ENCODE results near the gene SHISA7. TPM values are rescaled to one million over a fixed set of nuclear protein-coding genes. Genes with fewer than 3 reads are reported as not detected.
A peak's percentile ranks its signal among the peaks of the same experiment; 100 is the strongest.

The SHISA7 gene
- total and polyA plus RNA-seq, 4 donors, result 4.0 to 35.6 (median 17.1) TPM

DNA sequence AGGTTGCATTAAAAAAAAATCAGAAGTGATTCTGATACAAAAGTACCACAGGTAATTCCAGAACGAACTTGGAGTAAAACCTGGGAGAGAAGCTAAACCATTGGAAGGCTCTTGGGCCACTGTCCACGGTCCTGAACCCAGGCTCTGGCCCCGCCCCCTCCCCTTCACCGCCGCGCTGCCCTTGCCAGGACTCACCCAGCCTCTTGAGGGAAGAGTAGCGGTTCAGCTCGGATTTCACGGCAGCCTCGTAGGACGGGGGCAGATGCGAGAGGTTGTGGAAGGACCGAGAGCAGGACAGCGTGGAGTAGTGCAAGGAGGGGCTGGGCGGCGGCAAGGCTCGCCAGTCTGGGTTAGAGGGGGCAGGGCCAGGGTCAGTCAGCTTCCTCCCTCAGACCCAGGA lies 5.7 kb downstream of the SHISA7 start:
- Histone ChIP-seq H3K27me3 (ENCODE audit: control insufficient read depth, insufficient read depth, low read length) (peaks cover 22% of the 10 kb centered on the region), H3K4me1 (ENCODE audit: control insufficient read depth, insufficient read depth, low read length) (peaks cover 25% of the 10 kb centered on the region), H3K4me3 (ENCODE audit: low read depth, low read length) (no peak overlapping the region), H3K36me3 (ENCODE audit: control insufficient read depth, insufficient read depth, low read length) (peaks cover 72% of the 10 kb centered on the region), H3K27ac (ENCODE audit: low read depth, low read length) (no peak overlapping the region), H3K9me3 (ENCODE audit: control insufficient read depth, insufficient read depth, low read length) (no peaks in the 10 kb centered on the region)
- DNase-seq (ENCODE audit: low read depth in 4 of 6, low spot score in 6 of 6), result peak in 1 of 6 donors; percentile 60
- 26% methylated on average over 13 of the region's 17 CpGs for WGBS (ENCODE audit: insufficient coverage)

- peaks cover 22% of the 10 kb centered on the region for H3K4me1 ChIP-seq (ENCODE audit: control insufficient read depth, insufficient read depth, low read length)
- peaks cover 20% of the 10 kb centered on the region for H3K27me3 ChIP-seq (ENCODE audit: control insufficient read depth, insufficient read depth, low read length)
- H3K4me3 ChIP-seq (ENCODE audit: low read depth, low read length), result no peak overlapping the region
- DNase-seq (ENCODE audit: low read depth in 4 of 6, low spot score in 6 of 6), result no peak
- no peaks in the 10 kb centered on the region for H3K9me3 ChIP-seq (ENCODE audit: control insufficient read depth, insufficient read depth, low read length)
- peaks cover 75% of the 10 kb centered on the region for H3K36me3 ChIP-seq (ENCODE audit: control insufficient read depth, insufficient read depth, low read length)
- WGBS (ENCODE audit: insufficient coverage), result 52% methylated on average over 8 of the region's 8 CpGs
- no peak overlapping the region for H3K27ac ChIP-seq (ENCODE audit: low read depth, low read length)
Observed at GRCh38 chr19:55436847-55437246, 6.3 kb downstream of the SHISA7 start.

DNA sequence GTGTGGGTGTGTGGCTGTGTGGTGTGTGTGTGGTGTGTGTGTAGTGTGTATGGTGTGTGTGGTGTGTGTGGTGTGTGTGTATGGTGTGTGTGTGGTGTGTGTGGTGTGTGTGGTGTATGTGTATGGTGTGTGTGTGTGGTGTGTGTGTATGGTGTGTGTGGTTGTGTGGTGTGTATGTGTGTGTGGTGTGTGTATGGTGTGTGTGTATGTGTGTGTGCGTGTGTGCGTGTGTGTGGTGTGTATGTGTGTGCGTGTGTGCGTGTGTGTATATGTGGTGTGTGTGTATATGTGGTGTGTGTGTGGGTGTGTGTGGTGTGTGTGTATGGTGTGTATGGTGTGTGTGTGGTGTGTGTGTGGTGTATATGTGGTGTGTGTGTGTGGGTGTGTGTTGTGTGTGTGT lies 8.1 kb downstream of the SHISA7 start:
- peaks cover 5% of the 10 kb centered on the region for H3K4me1 ChIP-seq (ENCODE audit: control insufficient read depth, insufficient read depth, low read length)
- H3K4me3 ChIP-seq (ENCODE audit: low read depth, low read length), result no peak overlapping the region
- H3K27ac ChIP-seq (ENCODE audit: low read depth, low read length), result no peak overlapping the region
- WGBS (ENCODE audit: insufficient coverage), result 100% methylated on average over 4 of the region's 4 CpGs
- peaks cover 3% of the 10 kb centered on the region for H3K27me3 ChIP-seq (ENCODE audit: control insufficient read depth, insufficient read depth, low read length)
- H3K36me3 ChIP-seq (ENCODE audit: control insufficient read depth, insufficient read depth, low read length), result peaks cover 71% of the 10 kb centered on the region
- no peaks in the 10 kb centered on the region for H3K9me3 ChIP-seq (ENCODE audit: control insufficient read depth, insufficient read depth, low read length)
- DNase-seq (ENCODE audit: low read depth in 4 of 6, low spot score in 6 of 6), result no peak

DNA sequence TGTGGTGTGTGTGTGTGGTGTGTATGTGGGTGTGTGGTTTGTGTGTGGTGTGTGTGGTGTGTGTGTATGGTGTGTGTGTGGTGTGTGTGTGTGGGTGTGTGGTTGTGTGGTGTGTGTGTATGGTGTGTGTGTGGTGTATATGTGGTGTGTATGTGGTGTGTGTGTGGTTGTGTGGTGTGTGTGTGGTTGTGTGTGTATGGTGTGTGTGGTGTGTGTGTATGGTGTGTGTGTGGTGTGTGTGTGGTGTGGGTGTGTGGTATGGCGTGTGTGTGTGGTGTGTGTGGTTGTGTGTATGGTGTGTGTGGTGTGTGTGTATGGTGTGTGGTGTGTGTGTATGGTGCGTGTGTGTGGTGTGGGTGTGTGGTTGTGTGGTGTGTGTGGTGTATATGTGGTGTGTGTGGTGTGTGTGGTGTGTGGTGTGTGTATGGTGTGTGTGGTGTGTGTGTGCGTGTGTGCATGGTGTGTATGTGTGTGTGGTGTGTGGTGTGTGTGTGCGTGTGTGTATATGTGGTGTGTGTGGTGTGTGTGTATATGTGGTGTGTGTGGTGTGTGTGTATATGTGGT lies 8.7 kb downstream of the SHISA7 start:
- Histone ChIP-seq H3K9me3 (ENCODE audit: control insufficient read depth, insufficient read depth, low read length) (no peaks in the 10 kb centered on the region), H3K4me3 (ENCODE audit: low read depth, low read length) (no peak overlapping the region), H3K4me1 (ENCODE audit: control insufficient read depth, insufficient read depth, low read length) (peaks cover 11% of the 10 kb centered on the region), H3K27ac (ENCODE audit: low read depth, low read length) (no peak overlapping the region), H3K36me3 (ENCODE audit: control insufficient read depth, insufficient read depth, low read length) (peaks cover 75% of the 10 kb centered on the region), H3K27me3 (ENCODE audit: control insufficient read depth, insufficient read depth, low read length) (peaks cover 2% of the 10 kb centered on the region)
- 90% methylated on average over 2 of the region's 4 CpGs for WGBS (ENCODE audit: insufficient coverage)
- DNase-seq (ENCODE audit: low read depth in 4 of 6, low spot score in 6 of 6), result no peak

- Histone ChIP-seq H3K9me3 (ENCODE audit: control insufficient read depth, insufficient read depth, low read length) (no peaks in the 10 kb centered on the region), H3K4me1 (ENCODE audit: control insufficient read depth, insufficient read depth, low read length) (peaks cover 20% of the 10 kb centered on the region), H3K36me3 (ENCODE audit: control insufficient read depth, insufficient read depth, low read length) (peaks cover 66% of the 10 kb centered on the region), H3K27me3 (ENCODE audit: control insufficient read depth, insufficient read depth, low read length) (peaks cover 2% of the 10 kb centered on the region), H3K27ac (ENCODE audit: low read depth, low read length) (no peak overlapping the region), H3K4me3 (ENCODE audit: low read depth, low read length) (no peak overlapping the region)
- WGBS (ENCODE audit: insufficient coverage), result 19% methylated on average over 48 of the region's 48 CpGs
- no peak for DNase-seq (ENCODE audit: low read depth in 4 of 6, low spot score in 6 of 6)
Observed at GRCh38 chr19:55433292-55433691, 9.8 kb downstream of the SHISA7 start.

- peaks cover 57% of the 10 kb centered on the region for H3K36me3 ChIP-seq (ENCODE audit: control insufficient read depth, insufficient read depth, low read length)
- H3K27ac ChIP-seq (ENCODE audit: low read depth, low read length), result no peak overlapping the region
- H3K4me1 ChIP-seq (ENCODE audit: control insufficient read depth, insufficient read depth, low read length), result peaks cover 21% of the 10 kb centered on the region
- peaks cover 2% of the 10 kb centered on the region for H3K27me3 ChIP-seq (ENCODE audit: control insufficient read depth, insufficient read depth, low read length)
- 89% methylated on average over 12 of the region's 14 CpGs for WGBS (ENCODE audit: insufficient coverage)
- no peak for DNase-seq (ENCODE audit: low read depth in 4 of 6, low spot score in 6 of 6)
- no peak overlapping the region for H3K4me3 ChIP-seq (ENCODE audit: low read depth, low read length)
- no peaks in the 10 kb centered on the region for H3K9me3 ChIP-seq (ENCODE audit: control insufficient read depth, insufficient read depth, low read length)
Observed at GRCh38 chr19:55432241-55432959, 10.7 kb downstream of the SHISA7 start.

DNA sequence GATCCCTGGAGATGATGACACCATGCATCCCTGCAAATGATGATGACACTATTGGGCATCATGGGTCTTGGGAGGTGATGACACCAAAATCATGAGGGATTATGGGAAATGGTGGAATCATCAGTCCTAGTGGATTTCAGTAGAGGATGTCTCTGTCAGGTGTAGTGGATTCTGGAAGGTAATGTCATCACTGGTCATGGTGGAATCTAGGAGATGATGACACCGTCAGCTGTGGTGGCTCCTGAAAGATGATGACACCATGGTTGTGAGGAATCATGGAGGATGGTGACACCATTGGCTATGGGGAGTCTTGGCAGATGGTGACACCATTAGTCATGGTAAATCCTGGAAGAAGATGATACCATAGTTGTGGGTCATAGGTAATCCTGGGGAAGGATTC lies 11.9 kb downstream of the SHISA7 start:
- no peaks in the 10 kb centered on the region for H3K9me3 ChIP-seq (ENCODE audit: control insufficient read depth, insufficient read depth, low read length)
- WGBS (ENCODE audit: insufficient coverage), result 89% methylated on average over 1 of the region's 1 CpG
- peaks cover 2% of the 10 kb centered on the region for H3K27me3 ChIP-seq (ENCODE audit: control insufficient read depth, insufficient read depth, low read length)
- H3K36me3 ChIP-seq (ENCODE audit: control insufficient read depth, insufficient read depth, low read length), result peaks cover 49% of the 10 kb centered on the region
- peaks cover 25% of the 10 kb centered on the region for H3K4me1 ChIP-seq (ENCODE audit: control insufficient read depth, insufficient read depth, low read length)
- no peak overlapping the region for H3K4me3 ChIP-seq (ENCODE audit: low read depth, low read length)
- DNase-seq (ENCODE audit: low read depth in 4 of 6, low spot score in 6 of 6), result no peak
- no peak overlapping the region for H3K27ac ChIP-seq (ENCODE audit: low read depth, low read length)

DNA sequence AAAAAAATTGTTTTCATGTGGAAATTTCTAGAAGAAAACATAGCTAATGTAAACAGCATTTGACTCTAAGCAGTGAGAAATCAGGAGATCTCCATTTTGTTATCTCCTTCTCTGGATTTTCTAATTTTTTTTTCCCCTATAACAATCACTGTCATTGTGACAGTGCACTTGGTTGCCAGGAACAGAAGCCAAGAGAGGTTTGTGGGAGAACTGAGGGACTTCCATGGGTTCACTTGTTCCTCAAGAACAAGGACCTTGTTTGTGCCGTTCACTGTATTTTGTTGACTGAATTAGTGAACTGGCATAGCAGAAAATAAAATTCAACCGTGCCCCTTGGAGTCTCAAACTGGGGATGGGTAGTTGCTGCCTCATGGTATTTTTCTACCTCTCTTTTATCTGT lies 17.1 kb downstream of the SHISA7 start:
- Histone ChIP-seq H3K9me3 (ENCODE audit: control insufficient read depth, insufficient read depth, low read length) (no peaks in the 10 kb centered on the region), H3K27ac (ENCODE audit: low read depth, low read length) (peak overlapping the region; percentile 91), H3K4me3 (ENCODE audit: low read depth, low read length) (no peak overlapping the region), H3K36me3 (ENCODE audit: control insufficient read depth, insufficient read depth, low read length) (peaks cover 13% of the 10 kb centered on the region), H3K27me3 (ENCODE audit: control insufficient read depth, insufficient read depth, low read length) (no peaks in the 10 kb centered on the region), H3K4me1 (ENCODE audit: control insufficient read depth, insufficient read depth, low read length) (peaks cover 42% of the 10 kb centered on the region)
- peak in 2 of 6 donors; percentile 59 to 74 for DNase-seq (ENCODE audit: low read depth in 4 of 6, low spot score in 6 of 6)
- WGBS (ENCODE audit: insufficient coverage), result 14% methylated on average over 2 of the region's 2 CpGs

DNA sequence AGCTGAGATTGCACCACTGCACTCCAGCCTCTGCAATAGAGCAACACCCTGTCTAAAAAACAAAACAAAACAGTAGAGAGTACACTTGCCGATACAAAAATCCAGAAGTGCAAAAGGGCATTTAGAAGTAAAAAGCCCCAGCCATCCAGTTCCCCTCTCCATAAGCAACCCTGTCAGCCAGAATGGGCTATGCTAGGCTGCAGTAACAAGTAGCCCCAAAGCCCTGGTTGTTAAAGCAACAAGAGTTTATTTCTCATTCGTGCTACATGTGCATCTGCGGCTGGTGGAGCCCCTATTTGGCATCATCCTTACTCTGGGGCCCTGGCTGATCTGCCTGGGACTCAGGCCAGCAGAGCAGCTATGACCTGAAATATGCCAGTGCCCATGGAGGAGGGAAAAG lies 18.6 kb downstream of the SHISA7 start:
- no peaks in the 10 kb centered on the region for H3K27me3 ChIP-seq (ENCODE audit: control insufficient read depth, insufficient read depth, low read length)
- peaks cover 3% of the 10 kb centered on the region for H3K36me3 ChIP-seq (ENCODE audit: control insufficient read depth, insufficient read depth, low read length)
- WGBS (ENCODE audit: insufficient coverage), result 70% methylated on average over 3 of the region's 3 CpGs
- no peak overlapping the region for H3K27ac ChIP-seq (ENCODE audit: low read depth, low read length)
- no peak overlapping the region for H3K4me3 ChIP-seq (ENCODE audit: low read depth, low read length)
- no peaks in the 10 kb centered on the region for H3K9me3 ChIP-seq (ENCODE audit: control insufficient read depth, insufficient read depth, low read length)
- H3K4me1 ChIP-seq (ENCODE audit: control insufficient read depth, insufficient read depth, low read length), result peaks cover 36% of the 10 kb centered on the region
- no peak for DNase-seq (ENCODE audit: low read depth in 4 of 6, low spot score in 6 of 6)

Data from spinal cord (tissue), 10 donors.